NCI-H82 treated with DMSO at 0.1 percent for 48 hours (cell line): ENCODE results near the gene TCEA2.
A peak's percentile ranks its signal among the peaks of the same experiment; 100 is the strongest.
"Not testable (repeated sequence)": the region's sequence is repeated elsewhere in the genome, so short reads cannot be mapped to it uniquely, and the experiment has no call there.

Source experiments
- DNase-seq: peaks from one replicate; lab custom pipeline; 2025; ENCODE audit not compliant: unreplicated experiment; lab: John Stamatoyannopoulos, UW

TCEA2 gene

GRCh38 chr20:64076061-64076997 lies 13.3 kb downstream of the TCEA2 start:
- no peak for DNase-seq

- no peak for DNase-seq
Measured at GRCh38 chr20:64077094-64077493, 14.1 kb downstream of the TCEA2 start.

GRCh38 chr20:64077541-64077875 lies 14.5 kb downstream of the TCEA2 start:
- DNase-seq, result no peak

- no peak for DNase-seq
Measured at GRCh38 chr20:64077876-64078551, 15.0 kb downstream of the TCEA2 start.

- DNase-seq, result no peak
Measured at GRCh38 chr20:64078934-64079272, 15.9 kb downstream of the TCEA2 start.

GRCh38 chr20:64079273-64080012 lies 16.4 kb downstream of the TCEA2 start, which contains the start of gene RGS19:
Gene RGS19 (minus strand): TSS chr20:64079518. CDS start chr20:64076886, 2,632 bp downstream.
- peak; percentile 28 for DNase-seq

GRCh38 chr20:64080013-64080812 lies 17.2 kb downstream of the TCEA2 start, which contains the start of gene OPRL1:
Gene OPRL1 (plus strand): TSS chr20:64080082. CDS start chr20:64092721, 12,639 bp downstream.
- DNase-seq, result no peak

- DNase-seq, result no peak
Measured at GRCh38 chr20:64080813-64081623, 18.0 kb downstream of the TCEA2 start.

- DNase-seq, result no peak
Measured at GRCh38 chr20:64081624-64081964, 18.6 kb downstream of the TCEA2 start.

- no peak for DNase-seq
Measured at GRCh38 chr20:64082126-64082731, 19.2 kb downstream of the TCEA2 start.

- DNase-seq, result no peak
Measured at GRCh38 chr20:64082820-64083377, 19.9 kb downstream of the TCEA2 start.

- DNase-seq, result peak; percentile 62
Measured at GRCh38 chr20:64083378-64083803, 20.4 kb downstream of the TCEA2 start.

GRCh38 chr20:64083804-64084684 lies 21.0 kb downstream of the TCEA2 start, which contains the start of gene LKAAEAR1:
Gene LKAAEAR1 (minus strand): TSS chr20:64084398. CDS start chr20:64084219, 179 bp downstream.
- DNase-seq, result no peak

- DNase-seq, result no peak
Measured at GRCh38 chr20:64084685-64085152, 21.7 kb downstream of the TCEA2 start.

GRCh38 chr20:64086801-64087200 lies 23.8 kb downstream of the TCEA2 start:
- no peak for DNase-seq

GRCh38 chr20:64087226-64087825 lies 24.3 kb downstream of the TCEA2 start:
- not testable (repeated sequence) for DNase-seq

GRCh38 chr20:64088586-64088985 lies 25.6 kb downstream of the TCEA2 start:
- DNase-seq, result not testable (repeated sequence)
